Activated effector memory CD4-positive, alpha-beta T cell treated with anti-CD3 and anti-CD28 coated beads, Interleukin-2, amount 50 U/mL, for 16 hours (primary cell): ENCODE results near the gene SUSD4.

Source experiments
- DNase-seq: peaks from one replicate; pipeline ENCODE4 v3.0.0-alpha.2; 2020

The SUSD4 gene

DNA sequence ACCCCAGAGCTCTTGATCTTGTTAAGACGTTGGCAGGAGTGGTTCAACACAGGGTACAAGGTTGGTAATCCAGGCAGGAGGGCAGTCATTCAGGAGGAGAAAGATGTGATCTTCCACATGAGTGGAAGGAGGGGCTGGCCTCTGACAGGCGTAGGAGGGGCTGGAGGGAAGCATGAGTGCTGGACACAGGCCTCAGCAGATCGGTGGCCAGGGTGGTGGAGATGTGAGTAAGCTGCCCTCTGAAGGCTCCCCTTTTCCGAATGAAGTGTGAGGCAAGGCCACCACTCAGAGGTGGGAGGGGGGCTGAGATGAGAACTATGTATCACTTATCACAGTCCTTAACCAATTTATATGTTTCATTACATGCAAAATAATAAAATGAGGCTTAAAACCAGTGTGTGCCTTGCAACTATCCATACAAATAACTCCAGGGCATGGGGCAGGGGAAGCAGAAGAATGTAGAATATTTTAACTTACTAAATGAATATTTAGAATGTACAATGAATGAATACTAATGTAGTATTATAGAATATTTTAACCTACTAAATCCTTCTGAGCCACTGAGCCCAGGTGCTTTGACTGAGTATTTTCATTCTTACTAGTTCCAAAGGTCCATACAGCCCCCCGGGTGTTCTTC, 117.4 kb downstream of the SUSD4 start:
- no peak for DNase-seq

DNA sequence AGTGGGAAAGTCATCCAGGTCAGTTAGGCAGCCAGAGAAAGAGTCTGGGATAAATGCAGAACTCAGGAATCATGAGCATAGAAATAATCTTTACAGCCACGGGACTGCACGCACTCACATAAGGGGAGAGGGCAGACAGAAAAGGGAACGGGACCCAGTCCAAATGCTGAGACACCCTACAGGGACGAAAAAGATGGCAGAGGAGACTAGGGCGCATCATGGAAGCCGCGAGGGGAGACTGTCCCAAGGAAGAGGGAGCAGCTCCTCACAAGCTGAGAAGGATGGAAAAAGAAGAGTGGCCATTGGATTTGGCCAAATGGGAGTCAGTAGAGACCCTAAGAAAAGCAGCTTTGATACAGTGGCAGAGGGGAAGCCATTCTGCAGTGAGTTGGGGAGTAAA, 118.0 kb downstream of the SUSD4 start:
- no peak for DNase-seq

DNA sequence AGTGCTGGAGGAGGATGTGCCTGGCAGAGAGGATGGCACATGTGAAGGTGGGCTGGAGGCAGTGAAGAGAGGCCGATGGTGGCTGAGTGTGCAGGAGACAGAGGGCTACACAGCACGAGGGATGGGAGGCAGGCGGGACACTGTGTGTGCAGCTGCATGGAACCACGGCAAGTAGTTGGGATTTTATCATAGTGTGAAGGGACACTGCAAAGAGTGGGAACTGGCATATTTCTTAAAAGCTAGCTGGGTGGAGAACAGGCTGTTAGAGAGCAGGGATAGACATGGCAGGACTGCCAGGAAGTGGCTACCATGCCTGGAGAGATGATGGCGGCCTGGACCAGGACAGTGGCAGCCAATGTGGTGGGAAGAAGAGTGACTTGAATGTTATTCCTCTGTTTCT, 118.6 kb downstream of the SUSD4 start:
- no peak for DNase-seq

DNA sequence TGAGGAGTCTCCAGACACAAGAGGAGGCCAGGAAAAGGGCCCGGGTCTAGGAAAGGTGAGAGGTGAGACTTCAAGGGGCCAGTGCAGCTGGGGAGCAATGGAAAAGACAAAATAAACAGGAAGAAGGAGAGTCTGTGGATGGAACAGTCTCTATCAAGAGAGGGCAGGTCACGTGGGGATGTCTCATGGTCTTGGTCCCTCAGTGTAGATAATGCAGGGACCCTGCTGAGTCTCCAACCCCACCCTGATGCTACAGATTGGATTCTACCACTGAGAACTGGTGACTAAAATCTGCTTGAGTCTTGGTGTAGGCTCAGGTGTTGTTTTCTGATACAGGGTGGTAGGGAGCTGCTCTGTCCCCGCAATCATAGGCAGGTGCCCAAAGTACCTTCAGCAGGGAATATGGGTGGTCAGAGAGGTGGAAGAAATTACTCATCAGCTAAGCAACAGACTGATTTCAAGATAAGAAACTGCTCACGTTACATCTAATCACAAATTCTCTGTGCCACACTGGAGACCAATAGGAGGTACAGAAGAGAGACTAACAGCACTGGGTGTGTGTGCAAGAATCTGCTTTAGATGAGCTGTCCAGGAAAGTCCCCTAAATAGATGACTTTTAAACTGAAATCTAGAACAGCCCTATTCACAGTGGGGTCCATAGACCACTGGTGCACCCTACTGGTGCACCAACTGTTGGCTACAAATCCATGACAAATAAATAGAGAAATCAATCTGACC, 119.4 kb downstream of the SUSD4 start:
- DNase-seq: no peak

DNA sequence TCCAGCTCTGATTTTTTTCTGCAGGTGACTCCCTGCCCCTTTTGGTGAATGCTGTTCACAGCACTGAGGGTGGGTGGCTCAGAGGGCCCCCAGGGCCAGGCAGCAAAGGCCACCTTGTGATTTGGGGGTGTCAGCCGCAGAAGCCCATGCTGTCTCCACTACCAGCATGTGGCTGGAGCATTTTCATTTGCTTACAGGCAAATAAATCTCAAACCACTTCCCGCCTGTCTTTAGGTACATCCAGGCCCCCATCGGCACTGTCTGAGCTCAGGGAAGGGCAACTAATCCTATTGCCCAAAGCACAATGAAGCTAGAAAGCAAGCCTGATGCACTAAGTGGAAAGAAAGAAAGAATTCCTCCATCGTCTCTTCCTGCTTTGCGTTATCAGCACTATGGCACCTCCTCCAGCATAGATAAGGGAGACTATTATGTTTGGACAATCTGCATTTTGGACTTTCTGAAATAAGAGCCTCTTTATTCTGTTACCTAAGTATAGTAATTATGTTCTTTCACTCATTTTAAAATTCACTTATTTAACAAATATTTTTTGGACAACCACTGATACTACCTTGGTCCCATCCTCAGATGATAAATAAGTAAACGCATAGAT, 120.4 kb downstream of the SUSD4 start:
- no peak for DNase-seq

DNA sequence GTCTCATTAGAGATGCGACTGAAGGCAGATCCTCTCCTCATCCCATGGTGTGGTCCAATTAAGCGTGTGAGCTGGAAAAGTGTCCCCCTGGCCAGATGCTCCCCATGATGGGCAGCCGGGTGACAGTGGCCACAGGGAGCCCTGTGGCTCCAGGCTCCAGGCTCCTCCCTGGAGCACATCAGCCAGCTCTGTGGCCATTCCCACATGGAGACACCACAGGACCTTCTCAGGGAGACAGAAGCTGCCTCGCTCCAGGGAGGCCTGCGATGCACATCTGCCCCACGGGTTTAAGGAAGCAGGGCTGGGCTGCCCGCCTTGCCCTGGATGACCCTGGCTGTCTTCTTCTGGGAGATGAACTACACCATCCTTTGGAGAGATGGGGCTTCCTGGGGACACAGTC, 121.0 kb downstream of the SUSD4 start:
- DNase-seq: no peak

DNA sequence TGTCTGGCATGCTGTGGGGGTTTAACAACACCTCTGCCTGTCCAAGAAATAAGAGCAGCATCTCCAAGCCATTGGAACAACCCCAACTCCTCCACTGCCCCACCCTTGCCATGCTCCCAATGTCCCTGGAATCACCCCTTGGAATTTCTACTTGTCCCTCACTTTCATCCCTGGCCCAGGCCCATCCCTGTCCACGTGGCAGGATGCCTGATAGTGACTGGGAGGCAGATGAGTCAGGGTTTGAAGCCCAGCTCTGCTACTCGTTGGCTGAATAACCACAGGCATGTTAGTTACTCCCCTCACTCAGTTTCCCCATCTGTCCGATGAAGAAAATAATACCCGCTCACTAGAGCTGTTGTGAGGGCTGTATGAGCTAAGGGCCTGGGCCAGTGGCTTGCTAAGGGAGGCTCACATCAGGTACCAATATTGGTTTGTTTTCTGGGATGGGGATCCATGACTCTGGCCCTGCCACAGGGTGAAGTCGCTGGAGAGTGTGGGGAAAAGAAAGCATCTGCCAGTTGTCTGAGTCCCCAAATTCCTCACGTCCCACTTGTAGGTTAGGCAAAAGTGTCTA, 121.5 kb downstream of the SUSD4 start:
- DNase-seq: no peak

DNA sequence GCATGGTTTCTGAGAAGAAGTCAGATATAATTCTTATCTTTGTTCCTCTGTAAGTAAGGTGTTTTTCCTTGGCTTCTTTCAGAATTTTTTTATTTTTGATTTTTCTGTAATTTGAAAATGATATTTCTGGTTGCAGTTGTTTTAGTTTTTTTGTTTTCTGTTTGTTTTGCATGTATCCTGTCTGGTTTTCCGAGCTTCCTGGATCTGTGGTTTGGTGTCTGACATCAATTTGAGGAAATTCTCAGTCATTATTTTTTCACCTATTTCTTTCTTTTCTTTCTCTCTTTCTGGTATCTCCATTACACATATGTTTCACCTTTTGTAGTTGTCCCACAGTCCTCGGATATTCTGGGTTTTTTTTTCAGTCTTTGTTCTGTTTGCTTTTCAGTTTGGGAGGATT, 123.9 kb downstream of the SUSD4 start:
- DNase-seq: no peak

DNA sequence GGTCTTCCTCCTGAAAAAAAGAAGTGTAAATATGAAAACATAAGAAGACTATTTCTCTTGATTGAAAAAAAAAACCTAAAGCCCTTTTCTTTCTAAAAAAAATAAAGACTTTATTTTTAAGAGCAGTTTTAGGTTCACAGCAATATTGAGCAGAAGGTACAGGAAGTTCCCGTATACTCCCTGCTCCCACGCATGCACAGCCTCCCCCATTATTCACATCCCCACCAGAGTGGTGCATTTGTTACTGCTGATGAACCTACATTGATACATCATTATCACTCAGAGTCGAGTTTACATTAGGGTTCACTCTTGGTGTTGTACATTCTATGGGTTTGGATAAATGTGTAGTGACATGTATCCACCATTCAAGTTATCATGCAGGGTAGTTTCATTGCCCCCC, 128.9 kb downstream of the SUSD4 start:
- no peak for DNase-seq

DNA sequence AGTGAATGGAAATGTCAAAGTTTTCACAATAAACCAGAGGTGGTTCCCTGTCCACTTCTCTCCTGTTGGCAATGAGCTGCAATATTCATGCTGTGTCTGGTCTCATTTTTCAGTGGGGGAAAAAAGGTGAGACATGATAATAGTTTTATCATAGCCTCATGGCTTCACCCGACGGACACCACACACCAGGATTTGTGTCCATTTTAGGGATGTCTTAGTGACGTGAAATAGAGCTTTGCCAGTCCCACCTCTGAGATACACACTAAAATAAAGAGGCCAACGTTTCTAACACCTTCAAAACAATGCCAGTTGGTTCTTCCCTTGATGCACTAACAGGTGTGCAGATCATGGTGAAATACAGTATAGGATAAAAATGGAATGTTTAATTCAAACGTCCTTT, 129.4 kb downstream of the SUSD4 start:
- no peak for DNase-seq

DNA sequence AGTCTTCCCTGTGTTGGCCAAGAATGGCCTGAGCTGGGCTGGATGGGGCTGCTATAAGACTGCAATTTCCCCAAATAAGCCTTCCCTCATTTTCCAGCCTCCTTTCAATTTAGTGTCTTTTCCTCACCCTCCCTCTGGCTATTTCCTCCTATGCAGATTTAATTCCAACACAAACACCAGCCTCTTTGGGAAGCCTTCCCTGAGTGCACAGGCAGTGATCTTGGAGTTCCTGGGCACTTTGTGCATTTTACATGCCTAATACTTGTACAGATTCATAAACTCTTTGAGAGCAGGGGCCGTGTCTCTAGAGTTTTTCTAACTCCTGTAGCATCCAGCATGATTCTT, 129.8 kb downstream of the SUSD4 start:
- no peak for DNase-seq

DNA sequence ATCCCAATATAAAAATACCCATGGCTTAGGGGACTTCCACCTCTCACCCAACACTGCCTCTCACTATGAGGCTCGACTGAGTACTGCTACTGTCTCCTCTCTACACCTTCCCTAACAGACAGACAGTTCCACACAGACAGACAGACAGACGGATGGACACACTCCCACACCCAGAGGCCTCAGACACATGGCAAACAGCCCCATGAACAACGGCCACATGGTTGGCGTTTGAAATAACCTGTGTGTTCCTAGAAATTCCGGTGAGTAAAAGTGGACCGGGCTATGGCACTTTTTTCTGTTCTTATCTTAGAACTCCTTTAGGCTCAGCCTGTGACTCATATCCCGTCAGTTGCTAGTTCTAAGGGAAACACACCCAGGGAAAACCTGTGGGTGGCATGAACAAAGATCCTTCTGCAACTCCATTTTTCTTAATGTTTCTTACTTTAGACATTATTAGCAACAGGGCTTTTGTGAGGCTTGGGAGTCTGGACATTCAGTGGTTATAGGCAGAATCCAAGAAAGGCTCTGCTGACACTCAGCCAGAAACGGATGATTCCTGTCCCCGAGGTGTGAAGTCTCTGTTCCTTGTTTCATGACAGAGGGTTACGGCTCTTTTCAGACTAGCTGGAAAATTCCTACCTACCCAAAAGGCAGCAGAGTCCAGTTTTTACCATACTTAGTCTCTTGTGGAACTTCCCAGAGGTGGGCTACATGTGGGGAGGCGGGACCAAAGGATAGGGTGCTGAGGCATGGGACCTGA, 130.4 kb downstream of the SUSD4 start:
- DNase-seq: no peak

DNA sequence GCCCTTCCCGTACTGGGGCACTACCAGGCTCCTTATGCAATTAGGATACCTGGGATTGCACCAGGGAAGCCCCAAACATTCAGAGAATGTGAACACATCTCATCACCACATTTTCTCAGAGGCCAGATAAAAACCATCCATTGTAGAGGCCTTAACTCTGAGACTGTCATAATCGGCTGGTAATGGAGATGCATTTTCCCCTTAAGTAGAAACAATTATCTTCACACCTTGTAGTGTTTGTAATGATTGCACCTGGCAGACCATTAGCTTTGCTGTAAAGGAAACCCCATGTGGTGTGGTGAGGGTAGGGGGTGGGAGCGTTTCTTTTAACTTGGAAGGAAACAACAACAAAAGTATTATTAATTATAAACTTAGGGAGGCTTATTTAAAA, 131.0 kb downstream of the SUSD4 start:
- no peak for DNase-seq

DNA sequence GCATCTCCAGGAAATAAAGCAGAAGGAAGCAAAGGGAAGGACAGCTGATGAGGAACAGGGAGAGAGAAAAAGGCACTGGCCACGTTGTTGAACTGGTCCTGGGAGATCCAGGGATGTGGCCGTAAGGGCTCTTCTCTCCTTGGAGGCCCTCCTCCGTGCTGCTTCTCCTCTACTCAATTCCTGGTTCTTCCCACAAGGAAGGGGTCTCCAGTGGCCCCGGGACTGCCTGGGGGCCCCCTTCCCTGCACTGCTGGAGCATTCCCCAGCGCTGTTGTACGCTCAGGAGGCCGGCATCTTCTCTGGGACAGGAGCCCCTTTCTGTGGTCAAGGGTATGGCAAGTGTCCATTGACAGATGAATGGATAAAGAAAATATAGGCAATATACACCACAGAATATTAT, 132.4 kb downstream of the SUSD4 start:
- no peak for DNase-seq

DNA sequence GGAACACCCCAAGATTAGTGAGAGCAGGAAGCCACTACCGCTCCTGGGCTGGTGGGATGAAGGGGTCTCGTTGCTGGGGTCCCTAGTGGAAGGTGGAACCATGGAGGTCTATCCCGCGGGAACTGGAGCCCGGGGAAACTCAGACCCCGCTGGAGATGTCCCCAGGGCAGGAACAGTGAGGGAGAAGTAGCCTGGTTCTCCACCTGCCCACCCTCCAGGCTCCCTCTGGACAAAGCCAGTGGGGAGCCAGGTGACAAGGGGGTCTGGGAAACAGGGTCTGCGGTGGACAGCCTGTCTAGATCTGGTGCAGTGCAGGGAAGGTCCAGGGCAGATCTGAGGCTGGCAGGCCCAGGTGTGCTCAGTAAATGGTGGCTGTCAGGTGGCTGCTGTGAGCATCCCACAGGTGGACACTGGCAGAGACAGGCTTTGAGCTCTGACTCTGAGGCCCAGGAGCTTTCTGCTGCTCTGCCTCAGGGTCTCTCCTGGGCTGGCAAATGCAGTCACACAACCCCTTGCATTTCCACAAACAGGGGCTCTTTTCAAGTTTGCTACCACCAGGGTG, 132.9 kb downstream of the SUSD4 start:
- no peak for DNase-seq

DNA sequence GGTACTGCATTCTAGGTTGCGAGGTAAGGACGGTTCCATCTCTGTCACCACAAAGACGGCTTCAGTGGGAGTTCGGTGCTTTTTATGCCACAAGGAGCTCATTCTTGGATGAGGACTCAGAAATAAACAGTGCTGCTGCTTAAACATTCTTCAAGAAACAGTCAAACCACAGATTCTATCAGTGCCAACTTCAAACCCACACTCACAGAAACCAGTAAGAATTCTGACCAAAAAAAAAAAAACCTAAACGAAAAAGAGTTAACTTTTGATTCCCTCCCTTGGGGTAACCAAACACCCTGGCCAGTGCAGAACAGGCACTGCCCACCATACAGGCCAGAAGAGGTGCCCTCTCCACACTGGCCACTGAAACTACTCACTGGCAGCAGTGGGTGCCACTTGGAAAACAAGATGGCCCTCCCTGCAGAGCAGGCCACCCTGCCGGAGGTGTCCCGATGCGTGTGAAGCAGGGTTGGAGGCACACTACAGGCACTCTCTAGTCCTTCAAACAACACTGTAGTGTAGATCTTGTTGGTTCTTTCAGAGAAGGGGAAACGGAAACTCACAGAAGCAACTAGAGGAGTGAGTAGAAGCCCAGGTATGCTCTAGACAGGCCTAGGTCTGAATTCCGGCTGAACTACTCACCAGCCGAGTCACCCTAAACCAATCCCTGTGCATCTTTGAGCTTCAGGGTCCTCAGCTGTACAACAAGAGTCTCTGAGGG, 133.7 kb downstream of the SUSD4 start:
- DNase-seq: peak; percentile 69

DNA sequence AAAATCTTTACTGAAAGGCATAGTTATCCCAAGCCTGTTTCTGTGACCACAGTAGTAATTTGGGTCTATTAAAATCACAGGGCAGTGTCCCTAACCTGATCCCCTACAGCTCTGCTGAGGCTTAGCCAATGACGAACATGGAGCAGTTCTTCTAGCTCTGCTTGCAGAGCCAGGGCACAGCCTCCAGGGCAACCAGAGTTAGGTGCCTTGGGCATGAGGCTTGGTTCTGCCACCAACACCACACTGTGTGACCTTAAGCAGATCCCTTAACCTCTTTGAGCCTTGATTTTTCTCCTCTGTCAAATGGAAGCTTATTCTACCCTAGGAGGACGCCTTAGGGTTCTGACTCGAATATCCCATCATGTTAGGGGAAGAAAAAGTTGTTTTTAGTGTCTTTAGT, 134.2 kb downstream of the SUSD4 start:
- no peak for DNase-seq

DNA sequence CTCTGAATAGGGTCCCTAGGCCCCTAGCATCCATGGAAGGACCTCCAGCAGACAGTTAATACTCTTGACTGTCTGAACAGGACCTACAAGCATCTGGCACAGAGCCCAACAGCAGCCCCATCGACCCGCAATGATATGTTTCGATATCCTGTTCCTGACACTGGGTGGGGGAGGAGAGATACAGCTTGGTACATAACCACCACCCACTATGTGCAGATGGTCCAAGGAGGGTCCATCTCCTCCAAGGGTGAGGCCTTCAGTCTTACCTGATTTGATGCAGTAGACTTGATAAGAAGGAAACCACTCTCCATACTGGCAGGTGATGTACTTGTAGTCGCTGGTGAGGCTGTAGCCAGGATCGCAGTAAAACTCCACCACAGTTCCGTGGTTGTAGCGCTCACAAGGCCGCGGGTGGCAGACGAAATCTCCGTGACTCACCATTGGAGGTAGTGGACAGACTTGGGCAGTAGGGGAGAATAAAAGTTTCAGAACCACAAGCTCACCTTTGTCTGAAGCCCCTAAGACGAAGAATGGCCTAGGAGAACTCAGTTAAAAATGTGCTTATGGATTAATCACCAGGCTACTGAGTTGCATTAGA, 134.9 kb downstream of the SUSD4 start:
- DNase-seq: no peak

DNA sequence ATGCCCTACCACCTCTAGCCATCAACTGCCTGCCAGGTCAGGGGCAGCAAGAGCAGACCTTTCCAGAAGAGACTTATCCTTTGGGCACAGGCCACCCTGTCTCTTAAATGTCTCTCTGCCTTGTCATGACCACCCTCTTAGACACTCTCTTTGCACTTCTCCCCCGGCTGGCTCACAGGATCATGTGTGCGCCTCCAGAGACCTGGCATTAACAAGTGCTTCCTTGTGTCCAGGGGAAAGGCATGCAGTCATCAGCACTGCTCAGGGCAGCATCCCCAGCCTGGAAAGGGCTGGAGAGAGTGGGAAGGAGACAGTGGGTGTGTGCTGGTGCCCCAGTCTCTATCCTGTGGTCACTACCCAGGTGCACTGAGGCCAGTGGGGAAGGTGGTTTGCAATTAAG, 135.8 kb downstream of the SUSD4 start:
- DNase-seq: no peak

DNA sequence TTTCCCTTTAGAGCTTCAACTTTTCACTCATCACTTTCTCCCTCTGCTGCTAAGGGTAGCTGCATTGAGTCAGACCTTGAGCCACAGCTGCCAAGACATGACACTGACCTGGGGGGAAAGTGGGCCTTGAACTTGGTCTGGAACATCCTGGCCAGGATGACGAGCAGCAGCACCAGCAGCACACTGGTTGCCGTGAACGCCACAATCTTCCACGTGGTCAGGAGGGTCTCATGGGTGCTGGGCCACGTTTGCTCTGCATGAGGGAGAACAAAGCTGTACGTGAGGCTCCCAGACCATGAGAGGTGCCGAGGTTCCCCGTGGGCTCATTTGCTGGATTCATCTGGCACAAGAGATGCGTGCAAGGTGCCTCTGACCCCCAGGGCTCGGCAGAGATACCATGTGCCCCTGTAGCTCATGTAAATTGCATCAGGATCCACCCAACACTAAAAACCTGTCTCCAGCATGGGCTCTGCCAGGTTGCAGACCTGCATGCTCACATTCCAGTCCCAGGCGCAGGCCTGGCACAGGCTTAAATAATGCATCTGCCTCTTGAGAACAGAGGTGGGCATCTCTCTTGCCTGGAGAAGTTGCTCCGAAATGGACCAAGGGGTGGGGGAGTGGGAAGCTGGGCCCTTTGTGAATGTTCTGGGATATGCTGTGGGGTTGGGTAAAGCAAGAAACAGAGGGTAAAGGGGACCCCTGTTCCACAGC, 136.3 kb downstream of the SUSD4 start:
- DNase-seq: peak; percentile 55

DNA sequence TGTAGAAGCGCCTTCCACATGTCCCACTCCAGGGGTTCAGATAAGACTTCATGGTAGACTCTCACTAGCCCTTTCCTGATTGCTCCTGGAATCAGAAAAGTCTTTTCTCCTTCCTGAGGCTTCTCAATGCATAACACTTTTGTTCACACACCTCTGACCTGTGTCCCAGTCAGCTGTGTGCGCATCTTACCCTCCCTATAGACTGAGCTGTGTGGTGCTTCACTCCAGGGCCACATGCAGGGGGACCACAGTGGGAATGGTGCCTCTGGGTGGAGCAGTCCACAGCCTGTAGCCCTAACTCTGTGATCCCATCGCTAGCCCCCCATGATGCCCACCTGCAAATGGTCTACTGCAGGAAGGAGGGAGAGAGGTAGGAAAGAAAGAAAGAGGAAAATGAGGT, 136.9 kb downstream of the SUSD4 start:
- DNase-seq: no peak
